ENCODE results near the gene EPB41.
A peak's percentile ranks its signal among the peaks of the same experiment; 100 is the strongest.

EPB41 gene

GRCh38 chr1:28893403-28894102, 20.8 kb upstream of the EPB41 start:
- no peak for DNase-seq

DNA sequence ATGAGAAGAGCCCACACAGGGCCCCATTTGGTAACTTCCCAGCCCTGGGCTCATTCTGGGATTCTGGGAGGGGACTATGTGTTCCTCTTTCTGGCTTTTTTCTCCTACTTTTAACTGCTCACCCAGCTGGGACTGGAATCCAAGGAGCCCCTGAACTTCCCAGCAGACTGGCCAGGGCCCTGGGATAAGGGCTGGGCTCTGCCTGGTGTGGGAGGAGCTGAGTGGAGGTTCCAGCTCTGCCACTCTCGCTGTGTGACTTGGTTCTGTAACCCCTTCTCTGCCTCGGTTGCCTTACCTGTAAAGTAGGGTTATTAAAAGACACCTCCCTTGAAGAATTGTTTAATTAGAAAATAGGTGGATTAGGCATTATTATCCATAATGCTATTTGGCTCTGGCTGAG, 19.6 kb upstream of the EPB41 start:
- DNase-seq, result no peak

DNA sequence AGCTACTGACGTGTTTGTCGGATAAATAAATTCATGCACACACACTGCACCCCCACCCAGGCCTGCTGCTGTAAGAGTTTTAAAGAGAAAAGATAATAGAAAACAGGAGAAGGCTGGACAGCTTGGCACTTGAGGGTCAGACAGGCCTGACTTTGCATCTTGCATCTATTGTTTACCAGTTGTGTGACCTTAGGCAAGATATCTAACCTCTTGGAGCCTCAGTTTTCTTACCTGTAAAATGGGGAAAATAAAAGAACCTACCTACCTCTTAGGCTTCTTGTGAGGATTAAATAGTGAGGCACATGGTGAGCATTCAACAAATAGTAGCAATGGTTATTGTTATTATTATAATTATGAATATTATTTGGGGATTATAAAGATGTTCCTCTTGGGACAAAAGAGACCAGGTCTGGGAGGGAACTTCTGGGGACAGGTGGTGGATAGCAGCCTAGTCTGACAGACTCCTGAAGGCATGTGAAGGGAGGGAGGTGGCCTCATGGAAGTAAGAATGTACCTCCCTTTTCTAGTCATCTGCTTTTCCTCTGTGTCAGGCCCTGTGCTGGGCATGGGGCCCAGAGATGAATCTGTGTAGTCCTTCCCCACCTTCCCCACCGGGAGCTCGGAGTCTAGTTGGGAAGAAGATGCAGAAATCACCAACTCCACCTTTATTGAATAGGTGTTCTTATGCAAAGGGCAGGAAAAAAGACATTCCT, 18.3 kb upstream of the EPB41 start:
- no peak for DNase-seq

GRCh38 chr1:28896609-28896986, 17.8 kb upstream of the EPB41 start:
- no peak for DNase-seq

DNA sequence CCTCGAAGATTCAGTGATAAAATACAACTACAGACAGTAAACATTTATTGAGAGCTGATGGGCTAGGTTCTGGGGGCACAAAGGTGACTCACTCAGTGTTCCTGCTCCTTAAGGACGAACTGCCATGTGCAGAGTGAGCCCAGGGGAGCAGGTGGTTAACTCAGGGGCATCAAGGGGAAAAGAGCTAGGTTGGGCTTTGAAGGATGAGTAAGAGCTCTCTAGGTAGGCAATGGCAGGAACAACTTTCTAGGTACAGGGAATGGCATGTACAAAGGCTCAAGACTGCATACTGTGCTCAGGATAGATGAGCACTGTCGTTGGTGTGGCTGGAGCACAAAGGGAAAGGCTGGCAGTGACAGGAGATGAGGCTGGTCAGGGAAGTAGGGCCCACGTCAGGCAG, 16.6 kb upstream of the EPB41 start:
- no peak for DNase-seq

- no peak for DNase-seq
These were observed 15.9 kb upstream of the EPB41 start for GRCh38 chr1:28898405-28898881.

DNA sequence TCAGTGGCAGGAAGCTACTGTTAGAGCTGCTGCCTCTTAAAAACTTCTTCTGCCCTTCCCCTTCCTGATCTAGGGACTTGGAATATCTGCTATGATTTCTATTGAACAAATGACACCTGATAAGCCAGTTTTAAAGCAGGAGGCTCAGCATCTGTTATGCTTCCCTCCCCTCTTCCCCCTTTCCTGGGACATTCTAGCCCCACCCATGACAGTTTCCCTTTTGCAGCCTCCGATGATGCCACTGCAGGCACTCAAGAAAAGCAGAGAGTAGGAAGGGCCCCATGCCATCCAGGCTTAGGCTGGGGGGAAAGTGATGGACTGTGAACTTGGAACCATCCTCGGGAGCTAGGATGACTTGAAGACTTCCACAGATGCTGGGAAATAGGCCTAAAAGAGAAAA, 15.1 kb upstream of the EPB41 start:
- no peak for DNase-seq

GRCh38 chr1:28900562-28900961, 13.8 kb upstream of the EPB41 start:
- no peak for DNase-seq

GRCh38 chr1:28902738-28903137, 11.6 kb upstream of the EPB41 start:
- no peak for DNase-seq

DNA sequence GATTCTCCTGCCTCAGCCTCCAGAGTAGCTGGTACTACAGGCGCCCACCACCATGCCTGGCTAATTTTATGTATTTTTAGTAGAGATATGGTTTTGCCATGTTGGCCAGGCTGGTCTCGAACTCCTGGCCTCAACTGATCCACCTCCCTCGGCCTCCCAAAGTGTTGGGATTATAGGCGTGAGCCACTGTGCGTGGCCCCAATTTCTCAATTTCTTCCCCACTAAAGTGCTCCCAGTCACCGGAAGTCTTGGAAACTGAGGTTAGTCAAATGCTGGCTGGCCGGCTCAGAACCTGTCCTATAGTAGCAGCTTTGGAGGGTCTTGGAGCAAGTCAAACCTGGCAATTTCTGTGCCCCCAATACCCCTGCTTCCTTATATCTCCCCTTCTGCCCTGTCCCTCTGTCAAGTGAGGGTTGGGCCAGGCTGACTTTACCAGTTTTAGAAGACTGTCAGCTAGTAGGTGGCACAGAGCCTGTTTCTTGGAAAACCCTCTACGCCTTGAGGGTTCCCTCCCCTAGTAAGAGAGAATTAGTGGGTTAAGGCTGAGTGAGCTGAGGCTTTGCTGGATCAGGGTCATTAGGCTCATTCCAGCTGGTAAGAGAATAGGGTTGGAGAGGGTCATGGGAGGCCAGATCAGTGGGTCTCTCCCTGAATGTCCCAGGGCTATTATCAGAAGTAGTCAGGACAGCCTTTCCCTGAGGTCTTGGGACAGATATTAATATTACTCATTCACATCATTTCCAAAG, 8.3 kb upstream of the EPB41 start:
- no peak for DNase-seq

- DNase-seq, result no peak
These were observed 5.2 kb upstream of the EPB41 start for GRCh38 chr1:28909198-28909597.

DNA sequence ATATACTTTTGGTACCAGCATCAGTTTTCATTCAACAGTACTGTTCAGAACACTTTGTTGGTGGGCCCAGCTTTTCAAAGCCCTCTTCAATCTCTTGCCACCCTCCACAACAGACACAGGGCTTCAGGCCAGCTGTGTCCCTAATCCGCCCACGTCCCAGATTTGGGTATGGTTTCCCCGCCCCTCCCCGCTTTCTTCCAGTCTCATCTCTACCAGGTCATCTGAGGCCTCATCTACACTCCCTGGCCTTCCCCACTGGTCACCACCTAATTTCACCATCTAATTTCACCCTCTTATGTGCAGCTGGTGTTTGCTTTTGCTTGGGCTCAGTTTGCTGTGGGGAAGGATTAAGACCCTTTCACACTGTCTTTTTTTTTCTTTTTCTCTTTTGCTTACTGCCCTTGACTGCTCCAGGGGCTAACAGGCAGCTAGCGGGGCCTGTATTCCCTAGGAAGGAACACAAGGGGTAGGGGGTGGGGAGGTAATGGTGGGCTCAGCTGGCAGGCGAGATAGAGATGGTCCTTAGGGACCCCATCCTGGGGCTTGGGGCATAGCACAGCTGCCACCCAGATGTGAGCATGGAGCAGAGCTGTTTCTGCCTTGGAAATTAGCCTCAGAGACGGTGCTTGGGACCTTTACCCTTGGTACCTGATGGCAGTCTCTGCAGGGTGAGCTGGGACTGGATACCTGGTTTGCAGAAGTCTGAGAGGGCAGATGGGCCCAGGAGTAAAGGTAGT, 3.8 kb upstream of the EPB41 start:
- peak; percentile 16 for DNase-seq

DNA sequence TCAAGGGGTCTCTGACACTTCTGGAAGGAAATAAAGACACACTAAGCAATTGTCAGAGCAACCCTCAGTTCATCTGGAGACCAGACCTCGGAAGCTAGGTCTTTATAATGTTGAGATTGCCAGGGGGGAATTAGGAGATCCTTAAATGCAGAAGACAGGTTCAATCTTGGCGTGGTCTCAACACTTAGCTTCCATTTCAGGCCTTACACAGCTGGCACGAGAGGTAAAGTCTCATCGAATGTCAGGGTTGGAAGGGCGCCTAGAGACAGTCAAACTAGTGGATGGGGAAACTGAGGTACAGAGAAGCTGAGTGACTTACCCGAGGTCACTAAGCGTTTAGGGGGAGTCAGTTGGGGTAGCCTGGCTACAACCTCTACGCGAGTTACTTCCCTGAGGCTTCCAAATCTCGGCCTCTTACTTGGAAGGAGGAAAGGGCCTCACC, 562 bp upstream of the EPB41 start:
- DNase-seq, result no peak

- peak; percentile 63 for DNase-seq
These were observed 894 bp downstream of the EPB41 start for GRCh38 chr1:28915031-28915895.

GRCh38 chr1:28917757-28918118, 3.4 kb downstream of the EPB41 start:
- no peak for DNase-seq

GRCh38 chr1:28921286-28921869, 7.0 kb downstream of the EPB41 start:
- no peak for DNase-seq

DNA sequence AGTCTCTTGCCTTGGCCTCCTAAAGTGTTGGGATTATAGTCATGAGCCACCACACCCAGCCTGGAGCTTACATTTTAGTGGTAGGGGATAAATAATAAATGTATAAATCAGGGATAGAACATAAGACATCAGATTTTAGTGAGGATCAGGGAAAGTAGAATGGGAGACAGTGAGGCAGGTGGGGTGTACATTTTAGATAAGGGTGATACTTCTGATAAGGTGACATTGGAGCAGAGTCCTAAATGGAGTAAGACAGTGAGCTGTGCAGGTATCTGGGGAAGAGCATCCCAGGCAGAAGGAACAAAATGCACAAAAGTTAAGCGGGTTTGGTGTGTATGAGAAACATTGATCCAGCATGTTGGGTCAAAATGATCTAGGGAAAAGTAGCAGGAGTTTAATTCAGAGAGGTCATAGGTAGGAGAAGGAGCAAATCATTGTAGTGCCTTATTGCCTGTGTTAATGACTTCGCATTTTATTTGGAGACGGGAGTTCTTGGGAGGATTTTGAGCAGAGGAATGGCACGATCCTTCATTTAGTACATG, 11.1 kb downstream of the EPB41 start:
- DNase-seq, result no peak

DNA sequence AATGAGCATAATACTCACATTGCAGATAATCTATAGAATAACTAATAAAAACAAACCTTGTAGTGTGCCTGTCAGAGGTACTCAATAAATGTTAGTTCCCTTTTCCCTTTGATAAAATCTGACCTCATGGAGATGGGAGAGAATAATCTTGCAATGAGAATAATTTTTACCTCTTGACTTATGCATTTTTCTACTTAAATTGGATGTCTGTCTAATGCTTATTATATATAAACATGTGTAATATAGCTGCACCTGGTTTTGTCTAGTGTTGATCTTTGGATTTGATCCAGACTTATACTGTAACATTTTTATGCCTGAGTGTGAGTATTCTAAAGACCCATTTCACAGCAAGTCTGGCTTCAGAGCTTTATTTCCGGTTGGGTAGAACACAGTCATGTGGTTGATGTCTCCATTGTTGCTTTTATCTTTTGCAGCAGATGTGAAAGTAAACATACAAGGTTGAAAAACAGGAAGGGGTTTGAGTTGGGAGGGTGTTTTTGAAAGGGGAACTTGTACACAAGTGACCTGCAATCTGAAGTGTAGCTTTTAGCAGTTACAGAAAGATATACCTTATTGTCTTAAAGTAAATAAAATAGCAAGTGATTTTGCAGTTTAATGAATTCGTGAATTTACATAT, 12.4 kb downstream of the EPB41 start:
- peak; percentile 35 for DNase-seq

- no peak for DNase-seq
These were observed 12.9 kb downstream of the EPB41 start for GRCh38 chr1:28927266-28927647.

GRCh38 chr1:28927648-28928313, 13.4 kb downstream of the EPB41 start:
- DNase-seq, result peak; percentile 53
